Activated B cell treated with CpG ODN at 0.5 μM for 24 hours (primary cell): ENCODE results near the gene LRSAM1. TPM values are rescaled to one million over a fixed set of nuclear protein-coding genes. Genes with fewer than 3 reads are reported as not detected.

Experiments
- ATAC-seq: fragments of 200-7000 bp; cut with Tn5 transposase; one replicate; pipeline ENCODE4 v1.10.0; 2021; ENCODE audit warnings: low read depth, mild to moderate bottlenecking, moderate library complexity
- CTCF ChIA-PET: fragments of 350-600 bp; sonication (Branson Sonifier 250); formaldehyde crosslinking; loops from one replicate; lab custom pipeline; 2021; ENCODE audit warnings: antibody characterized with exemption; lab: Charles Lee
- POLR2A ChIA-PET: fragments of 350-600 bp; sonication (Branson Sonifier 250); formaldehyde crosslinking; loops from one replicate; lab custom pipeline; 2021; ENCODE audit warnings: antibody characterized with exemption; lab: Charles Lee
- DNase-seq: peaks from one replicate; pipeline ENCODE4 v3.0.0; 2022
- H3K27ac Mint-ChIP-seq: one replicate; pipeline ENCODE4 v1.8.0; 2020; ENCODE audit warnings: mixed read lengths
- H3K27me3 Mint-ChIP-seq: one replicate; pipeline ENCODE4 v1.8.0; 2021; ENCODE audit warnings: mixed read lengths
- H3K36me3 Mint-ChIP-seq: one replicate; pipeline ENCODE4 v1.8.0; 2021; ENCODE audit warnings: low read depth, mixed read lengths
- H3K4me1 Mint-ChIP-seq: one replicate; pipeline ENCODE4 v1.8.0; 2021; ENCODE audit warnings: mixed read lengths
- H3K4me3 Mint-ChIP-seq: one replicate; pipeline ENCODE4 v1.8.0; 2020; ENCODE audit warnings: mild to moderate bottlenecking, mixed read lengths
- H3K9me3 Mint-ChIP-seq: one replicate; pipeline ENCODE4 v1.8.0; 2020; ENCODE audit warnings: mixed read lengths
- CTCF ChIP-seq: fragments of 200-600 bp; IDR thresholded peaks from one replicate; pipeline ENCODE4 v1.8.0; 2022; ENCODE audit warnings: antibody characterized with exemption, mild to moderate bottlenecking
- intact Hi-C: fragments of 100-400 bp; cut with micrococcal nuclease; formaldehyde crosslinking; loops from one replicate; pipeline ENCODE4 v1.15.1; 2024
- total RNA-seq: library from RNA; stranded (reverse); gene quantifications from 2 replicates; pipeline ENCODE4 v1.2.3, GENCODE V29; 2022

Gene LRSAM1
- total RNA-seq, 1 donor from 2014 or later: 23.9 TPM

- CTCF ChIA-PET: no interaction called here
- no peaks in the 10 kb centered on the region for H3K9me3 Mint-ChIP-seq
- POLR2A ChIA-PET: no interaction called here
- H3K36me3 Mint-ChIP-seq: peaks cover 3% of the 10 kb centered on the region
- intact Hi-C loops: no loop called here
- no peak for TF ChIP-seq CTCF
- H3K4me3 Mint-ChIP-seq: no peak overlapping the region
- no peaks in the 10 kb centered on the region for H3K4me1 Mint-ChIP-seq
- ATAC-seq (no peak), DNase-seq (no peak)
- no peaks in the 10 kb centered on the region for H3K27me3 Mint-ChIP-seq
- no peak overlapping the region for H3K27ac Mint-ChIP-seq
Measured at GRCh38 chr9:127405344-127406125, 45.8 kb upstream of the LRSAM1 start.

- POLR2A ChIA-PET: interaction anchor here (1.0 kb wide), 1 partner anchor 10 kb away, joined by 4 read pairs; the partner anchor contains the start of gene SLC2A8
- peaks cover 8% of the 10 kb centered on the region for H3K4me1 Mint-ChIP-seq
- no peak for TF ChIP-seq CTCF
- no peak overlapping the region for H3K4me3 Mint-ChIP-seq
- no peak overlapping the region for H3K27ac Mint-ChIP-seq
- CTCF ChIA-PET: no interaction called here
- ATAC-seq (no peak), DNase-seq (no peak)
- no peaks in the 10 kb centered on the region for H3K27me3 Mint-ChIP-seq
- intact Hi-C loops: no loop called here
- no peaks in the 10 kb centered on the region for H3K9me3 Mint-ChIP-seq
- H3K36me3 Mint-ChIP-seq: peaks cover 3% of the 10 kb centered on the region
Measured at GRCh38 chr9:127406799-127407491, 44.4 kb upstream of the LRSAM1 start.

- CTCF ChIA-PET: no interaction called here
- ATAC-seq: no peak
- H3K36me3 Mint-ChIP-seq: peaks cover 3% of the 10 kb centered on the region
- no peak for DNase-seq
- intact Hi-C loops: no loop called here
- peaks cover 8% of the 10 kb centered on the region for H3K4me1 Mint-ChIP-seq
- POLR2A ChIA-PET: interaction anchor here (1.0 kb wide), 1 partner anchor 11 kb away, joined by 4 read pairs; the partner anchor contains the start of gene SLC2A8
- H3K4me3 Mint-ChIP-seq: no peak overlapping the region
- no peak for TF ChIP-seq CTCF
- H3K27ac Mint-ChIP-seq: no peak overlapping the region
- H3K27me3 Mint-ChIP-seq: no peaks in the 10 kb centered on the region
- no peaks in the 10 kb centered on the region for H3K9me3 Mint-ChIP-seq
Measured at GRCh38 chr9:127407492-127407843, 43.8 kb upstream of the LRSAM1 start.

GRCh38 chr9:127411122-127411521 is 40.2 kb upstream of the LRSAM1 start:
- Mint-ChIP-seq H3K27me3 (no peaks in the 10 kb centered on the region), H3K36me3 (peaks cover under 1% of the 10 kb centered on the region), H3K4me3 (no peak overlapping the region), H3K27ac (peak overlapping the region; percentile 16), H3K4me1 (peaks cover 8% of the 10 kb centered on the region), H3K9me3 (no peaks in the 10 kb centered on the region)
- POLR2A ChIA-PET: no interaction called here
- TF ChIP-seq CTCF: no peak
- ATAC-seq (no peak), DNase-seq (no peak)
- CTCF ChIA-PET: no interaction called here
- intact Hi-C loops: no loop called here

- H3K36me3 Mint-ChIP-seq: no peaks in the 10 kb centered on the region
- CTCF ChIA-PET: no interaction called here
- H3K4me3 Mint-ChIP-seq: no peak overlapping the region
- ATAC-seq (no peak), DNase-seq (no peak)
- POLR2A ChIA-PET: interaction anchor here (1.1 kb wide), 1 partner anchor 9 kb away, joined by 4 read pairs; the partner anchor contains the start of gene ZNF79
- intact Hi-C loops: no loop called here
- TF ChIP-seq CTCF: no peak
- H3K27me3 Mint-ChIP-seq: no peaks in the 10 kb centered on the region
- H3K4me1 Mint-ChIP-seq: peaks cover 13% of the 10 kb centered on the region
- H3K9me3 Mint-ChIP-seq: no peaks in the 10 kb centered on the region
- H3K27ac Mint-ChIP-seq: no peak overlapping the region
Measured at GRCh38 chr9:127415141-127415540, 36.2 kb upstream of the LRSAM1 start.
